NT2/D1 (cell line): ENCODE results near the gene RBBP5.
"Not testable (repeated sequence)": the region's sequence is repeated elsewhere in the genome, so short reads cannot be mapped to it uniquely, and the experiment has no call there.

ENCODE experiments used
- DNase-seq: peaks from one replicate; pipeline ENCODE4 v3.0.0-alpha.2; 2011; ENCODE audit warnings: low read depth, low spot score
- H3K27me3 ChIP-seq: 2 replicates; pipeline ENCODE4 v1.6.0; 2011; ENCODE audit warnings: mild to moderate bottlenecking; ENCODE audit not compliant: insufficient read length, insufficient read depth
- H3K36me3 ChIP-seq: 2 replicates; pipeline ENCODE4 v1.6.1; 2011; ENCODE audit warnings: mild to moderate bottlenecking, low read length, mixed read lengths; ENCODE audit not compliant: insufficient read depth, insufficient read length
- H3K4me1 ChIP-seq: 2 replicates; pipeline ENCODE4 v1.5.1; 2011; ENCODE audit not compliant: insufficient read depth, insufficient read length
- H3K4me3 ChIP-seq: 2 replicates; pipeline ENCODE4 v1.5.1; 2011; ENCODE audit warnings: low read depth; ENCODE audit not compliant: insufficient read length
- H3K9ac ChIP-seq: 2 replicates; pipeline ENCODE4 v1.6.0; 2011; ENCODE audit warnings: low read depth; ENCODE audit not compliant: insufficient read length
- H3K9me3 ChIP-seq: 2 replicates; pipeline ENCODE4 v1.5.1; 2011; ENCODE audit warnings: mild to moderate bottlenecking, low read length; ENCODE audit not compliant: insufficient read depth
- SUZ12 ChIP-seq: IDR thresholded peaks from 2 replicates; pipeline ENCODE4 v1.6.1; 2011; ENCODE audit not compliant: insufficient read length, insufficient read depth; ENCODE audit errors: extremely low read depth
- YY1 ChIP-seq: IDR thresholded peaks from 2 replicates; pipeline ENCODE4 v1.6.1; 2011; ENCODE audit not compliant: insufficient read length, insufficient read depth
- ZNF274 ChIP-seq: IDR thresholded peaks from 2 replicates; pipeline ENCODE4 v1.6.1; 2011; ENCODE audit warnings: mild to moderate bottlenecking, low read depth, low read length

RBBP5 gene

DNA sequence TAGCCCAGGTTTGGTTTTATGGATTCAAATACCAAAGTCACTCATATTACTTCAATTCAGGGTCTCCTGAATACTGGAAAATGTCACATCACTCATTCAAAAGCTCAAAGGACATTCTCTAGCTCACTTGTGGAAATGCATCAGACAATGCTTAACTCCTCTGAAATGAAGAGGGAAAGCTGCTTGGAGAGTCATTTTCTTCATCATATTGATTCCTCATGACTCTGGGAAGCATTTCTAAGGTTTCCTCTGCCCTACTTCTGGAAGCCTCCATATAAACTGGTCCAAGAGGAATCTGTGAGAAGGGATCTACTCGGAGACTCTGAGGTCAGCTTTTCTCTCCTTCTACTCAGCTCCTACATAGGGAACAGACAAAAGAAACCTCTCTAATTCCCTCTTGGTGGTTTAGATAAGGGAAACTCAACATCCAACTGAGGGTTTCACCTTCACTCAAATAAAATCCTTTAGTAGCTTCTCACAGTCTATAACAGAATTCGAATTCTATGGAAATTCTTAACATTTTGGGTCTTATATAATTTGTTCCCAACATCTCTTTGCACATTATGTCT is 36.4 kb upstream of the RBBP5 start:
- DNase-seq: no peak
- H3K4me1 ChIP-seq: no peaks in the 10 kb centered on the region
- no peak overlapping the region for H3K9ac ChIP-seq
- peaks cover 27% of the 10 kb centered on the region for H3K9me3 ChIP-seq
- TF ChIP-seq SUZ12 (no peak), ZNF274 (no peak), YY1 (no peak)
- no peaks in the 10 kb centered on the region for H3K27me3 ChIP-seq
- peaks cover 82% of the 10 kb centered on the region for H3K36me3 ChIP-seq
- no peak overlapping the region for H3K4me3 ChIP-seq

DNA sequence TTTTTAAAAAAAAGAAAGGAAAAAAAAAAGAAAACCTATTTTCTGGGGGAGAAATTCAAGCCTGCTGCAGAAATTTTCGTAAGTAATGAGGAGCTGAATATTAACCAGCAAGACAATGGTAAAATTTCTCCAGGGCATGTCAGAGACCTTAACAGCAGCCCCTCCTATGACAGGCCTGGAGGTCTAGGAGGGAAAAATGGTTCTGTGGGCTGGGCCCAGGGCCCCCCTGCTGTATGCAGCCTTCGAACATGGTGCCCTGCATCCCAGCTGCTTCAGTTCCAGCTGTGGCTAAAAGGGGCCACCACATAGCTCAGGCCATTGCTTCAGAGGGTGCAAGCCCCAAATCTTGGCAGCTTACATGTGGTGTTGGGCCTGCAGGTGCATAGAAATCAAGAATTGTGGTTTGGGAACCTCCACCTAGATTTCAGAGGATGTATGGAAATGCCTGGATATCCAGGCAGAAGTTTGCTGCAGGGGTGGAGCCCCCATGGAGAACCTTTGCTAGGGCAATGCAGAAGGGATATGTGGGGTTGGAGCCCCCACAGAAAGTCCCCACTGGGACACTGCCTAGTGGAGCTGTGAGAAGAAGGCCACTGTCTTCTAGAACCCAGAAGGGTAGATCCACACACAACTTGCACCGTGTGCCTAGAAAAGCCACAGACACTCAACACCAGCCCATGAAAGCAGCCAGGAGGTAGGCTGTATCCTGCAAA is 34.0 kb upstream of the RBBP5 start:
- not testable (repeated sequence) for H3K27me3 ChIP-seq, H3K4me3 ChIP-seq, DNase-seq, H3K9ac ChIP-seq, H3K4me1 ChIP-seq
- Histone ChIP-seq H3K9me3 (peaks cover 27% of the 10 kb centered on the region), H3K36me3 (peaks cover 66% of the 10 kb centered on the region)

DNA sequence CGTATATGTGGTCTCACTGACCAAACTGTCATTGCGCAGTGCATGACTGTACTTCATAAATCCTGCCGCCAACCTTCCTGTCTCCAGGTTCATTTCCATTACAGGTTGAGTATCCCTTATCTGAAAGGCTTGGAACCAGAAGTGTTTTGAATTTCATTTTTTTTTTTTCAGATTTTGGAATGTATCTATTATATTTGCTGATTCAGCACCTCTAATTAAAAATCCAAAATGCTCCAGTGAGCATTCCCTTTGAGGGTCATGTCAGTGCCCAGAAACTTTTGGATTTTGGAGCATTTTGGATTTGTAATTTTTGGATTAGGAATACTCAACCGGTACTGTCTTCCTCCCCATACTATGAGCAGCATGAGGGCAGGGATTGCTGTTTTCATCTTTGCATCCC is 30.7 kb upstream of the RBBP5 start:
- TF ChIP-seq ZNF274: no peak
- no peak for TF ChIP-seq SUZ12
- TF ChIP-seq YY1: no peak
- H3K4me3 ChIP-seq: no peak overlapping the region
- H3K36me3 ChIP-seq: peaks cover 49% of the 10 kb centered on the region
- H3K27me3 ChIP-seq: no peaks in the 10 kb centered on the region
- DNase-seq: no peak
- peaks cover 22% of the 10 kb centered on the region for H3K9me3 ChIP-seq
- no peaks in the 10 kb centered on the region for H3K4me1 ChIP-seq
- no peak overlapping the region for H3K9ac ChIP-seq

DNA sequence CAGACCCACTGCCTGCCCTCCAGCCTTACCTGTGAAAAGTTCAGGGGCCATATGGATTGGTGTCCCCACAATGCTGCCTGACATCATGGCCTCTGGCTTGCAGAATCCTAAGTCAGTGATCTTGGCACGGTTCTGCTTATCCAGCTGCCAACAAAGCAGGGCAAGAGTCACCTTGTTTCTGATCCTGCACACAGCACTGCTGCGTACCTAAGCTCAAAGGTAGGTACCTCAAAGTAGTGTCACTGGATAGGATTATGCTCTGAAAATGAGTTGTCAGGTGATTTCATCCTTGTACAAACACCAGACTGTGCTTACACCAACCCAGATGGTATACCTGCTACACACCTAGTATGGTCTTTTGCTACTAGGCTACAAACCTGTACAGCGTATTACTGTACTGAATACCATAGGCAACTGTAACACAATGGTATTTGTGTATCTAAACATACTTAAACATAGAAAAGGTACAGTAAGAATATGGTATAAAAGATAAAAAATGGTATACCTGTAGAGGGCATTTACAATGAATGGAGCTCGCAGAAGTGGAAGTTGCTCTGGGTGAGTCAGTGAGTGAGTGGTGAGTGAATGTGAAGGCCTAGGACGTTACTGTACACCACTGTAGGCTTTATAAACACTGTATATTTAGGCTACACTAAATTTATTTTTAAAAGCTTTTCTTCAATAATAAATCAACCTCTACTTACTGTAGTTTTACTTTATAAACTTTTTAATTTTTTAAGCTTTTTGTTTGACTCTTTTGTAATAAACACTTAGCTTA is 29.1 kb upstream of the RBBP5 start:
- peaks cover 2% of the 10 kb centered on the region for H3K4me1 ChIP-seq

DNA sequence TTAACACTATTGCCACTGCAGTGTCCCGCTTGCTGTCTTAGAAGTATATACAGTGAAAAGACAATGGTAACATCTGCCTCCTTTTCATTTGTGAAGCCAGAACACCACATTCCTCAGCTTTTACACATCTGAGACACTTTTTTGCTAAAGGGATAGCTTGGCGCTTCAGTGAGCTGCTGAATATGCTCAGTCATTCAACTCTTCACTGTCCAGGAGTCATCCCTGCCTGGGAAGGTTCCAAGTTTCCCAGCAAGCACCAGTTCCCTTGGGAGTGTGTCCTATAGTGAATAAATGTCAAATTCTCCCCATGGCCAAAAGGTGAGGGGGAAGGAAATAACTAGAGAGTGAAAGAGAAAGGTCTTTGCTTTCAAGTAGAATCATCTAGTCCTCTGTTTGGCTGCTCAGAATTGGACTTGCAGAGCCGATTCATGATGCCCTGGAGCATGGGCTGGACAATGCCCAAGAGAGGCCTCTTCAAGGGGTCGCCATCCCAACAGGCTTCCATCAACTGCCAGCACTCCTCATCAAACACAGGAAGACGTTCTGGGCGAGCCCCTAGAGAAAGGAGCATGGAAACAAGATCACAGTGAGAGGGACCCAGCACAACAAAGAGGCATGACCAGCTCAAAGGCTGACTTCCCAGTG is 25.5 kb upstream of the RBBP5 start:
- Histone ChIP-seq H3K36me3 (peaks cover 16% of the 10 kb centered on the region), H3K27me3 (no peaks in the 10 kb centered on the region), H3K9ac (no peak overlapping the region), H3K4me1 (peaks cover 4% of the 10 kb centered on the region), H3K4me3 (no peak overlapping the region), H3K9me3 (no peaks in the 10 kb centered on the region)
- no peak for DNase-seq
- TF ChIP-seq SUZ12 (no peak), ZNF274 (no peak), YY1 (no peak)

More for the DNA sequence above, 29.1 kb upstream of the RBBP5 start:
- Histone ChIP-seq H3K36me3 (peaks cover 36% of the 10 kb centered on the region), H3K4me3 (no peak overlapping the region), H3K9ac (no peak overlapping the region), H3K27me3 (no peaks in the 10 kb centered on the region), H3K9me3 (peaks cover 6% of the 10 kb centered on the region)
- TF ChIP-seq SUZ12 (no peak), ZNF274 (no peak), YY1 (no peak)
- no peak for DNase-seq

DNA sequence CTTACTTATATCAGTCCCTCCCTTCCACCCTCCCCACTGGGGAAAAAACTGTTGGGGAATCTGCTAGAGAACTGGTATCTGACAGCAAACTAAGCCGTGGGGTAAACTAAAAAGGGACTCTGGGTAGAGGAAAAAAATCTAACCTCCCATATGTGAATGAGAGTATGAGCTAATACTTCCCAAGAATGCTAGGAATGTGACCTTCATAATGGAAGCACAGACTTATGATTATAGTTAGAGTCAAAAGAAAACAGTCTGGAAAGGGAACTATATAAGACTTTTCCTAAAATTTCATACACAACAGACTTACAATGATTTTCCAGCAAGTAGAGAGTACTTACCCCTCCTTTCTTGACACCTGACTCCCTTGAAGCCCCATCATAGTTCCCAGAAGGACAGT is 23.0 kb upstream of the RBBP5 start:
- TF ChIP-seq SUZ12 (no peak), YY1 (no peak), ZNF274 (no peak)
- Histone ChIP-seq H3K9me3 (peaks cover 16% of the 10 kb centered on the region; the same call in 1 of the 2 replicates), H3K9ac (no peak overlapping the region), H3K4me1 (peaks cover 9% of the 10 kb centered on the region), H3K27me3 (no peaks in the 10 kb centered on the region), H3K4me3 (no peak overlapping the region), H3K36me3 (peaks cover 10% of the 10 kb centered on the region)
- DNase-seq: no peak
